Measurements from ENCODE around the gene LPO.
A peak's percentile ranks its signal among the peaks of the same experiment; 100 is the strongest.

The LPO gene

DNA sequence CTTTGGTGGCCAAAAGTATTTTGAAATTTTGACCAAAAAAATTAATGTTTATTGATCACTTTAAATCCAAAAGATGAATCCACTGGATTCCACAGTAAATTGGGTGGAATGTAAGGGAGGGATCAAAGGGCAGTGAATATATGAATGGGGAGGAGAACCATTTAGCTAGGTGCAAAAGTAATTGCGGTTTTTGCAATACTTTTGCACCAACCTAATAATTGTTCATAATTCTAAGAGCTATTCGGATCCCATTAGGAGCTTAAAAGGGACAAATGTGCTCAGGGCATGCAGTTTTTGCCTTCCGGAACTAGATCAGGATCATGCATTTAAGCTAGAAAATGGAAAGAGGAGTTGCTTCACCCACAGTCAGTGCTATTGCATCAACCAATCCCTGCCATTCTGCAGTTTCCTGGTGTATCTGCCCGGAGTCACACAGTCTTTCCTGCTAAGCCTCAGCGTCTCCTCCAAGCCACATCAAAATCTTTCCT is at the start of gene LPO:
Gene LPO, plus strand, starts transcription at position 438 of the 488 bp plus-strand sequence. CDS start 4,396 bp downstream, outside the sequence.
- DNase-seq (ENCODE audit: low read depth in 4 of 4, low spot score in 1 of 4): no peak

DNA sequence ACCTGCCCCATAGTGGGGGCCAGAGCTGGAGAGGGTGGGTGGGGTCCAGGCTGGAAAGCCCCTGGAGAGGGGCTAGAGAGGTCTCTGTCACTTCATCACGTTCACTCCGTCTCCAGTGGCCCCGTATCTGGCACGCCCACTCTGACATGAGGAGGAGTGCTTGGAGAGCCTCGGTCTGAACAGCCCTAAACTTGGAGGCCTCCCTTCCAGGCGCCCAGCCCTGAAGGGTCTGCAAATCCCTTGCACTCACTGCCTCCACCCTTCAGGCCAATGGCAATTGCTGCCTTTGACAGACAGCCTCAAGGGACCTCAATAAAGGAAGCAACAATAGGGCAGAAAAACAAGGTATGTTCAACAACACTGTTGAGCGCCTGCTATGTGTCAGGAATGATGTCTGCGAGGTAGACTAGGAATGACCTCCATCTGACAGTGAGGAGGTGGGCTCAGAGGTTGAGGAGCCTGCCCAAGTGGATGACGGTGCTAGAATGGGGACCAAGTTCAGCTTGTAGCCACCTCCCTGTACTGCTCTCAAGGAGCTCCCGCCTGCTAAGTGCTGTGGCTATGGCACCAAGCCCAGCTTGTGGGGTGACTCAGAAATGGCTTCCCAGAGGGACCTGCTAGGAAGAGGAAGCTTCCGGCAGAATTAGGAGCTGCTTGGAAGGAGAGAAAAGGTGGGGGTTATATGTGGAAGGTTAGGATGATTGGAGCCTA is 48.8 kb upstream of the LPO start:
- DNase-seq (ENCODE audit: low read depth in 4 of 4, low spot score in 1 of 4): no peak

DNA sequence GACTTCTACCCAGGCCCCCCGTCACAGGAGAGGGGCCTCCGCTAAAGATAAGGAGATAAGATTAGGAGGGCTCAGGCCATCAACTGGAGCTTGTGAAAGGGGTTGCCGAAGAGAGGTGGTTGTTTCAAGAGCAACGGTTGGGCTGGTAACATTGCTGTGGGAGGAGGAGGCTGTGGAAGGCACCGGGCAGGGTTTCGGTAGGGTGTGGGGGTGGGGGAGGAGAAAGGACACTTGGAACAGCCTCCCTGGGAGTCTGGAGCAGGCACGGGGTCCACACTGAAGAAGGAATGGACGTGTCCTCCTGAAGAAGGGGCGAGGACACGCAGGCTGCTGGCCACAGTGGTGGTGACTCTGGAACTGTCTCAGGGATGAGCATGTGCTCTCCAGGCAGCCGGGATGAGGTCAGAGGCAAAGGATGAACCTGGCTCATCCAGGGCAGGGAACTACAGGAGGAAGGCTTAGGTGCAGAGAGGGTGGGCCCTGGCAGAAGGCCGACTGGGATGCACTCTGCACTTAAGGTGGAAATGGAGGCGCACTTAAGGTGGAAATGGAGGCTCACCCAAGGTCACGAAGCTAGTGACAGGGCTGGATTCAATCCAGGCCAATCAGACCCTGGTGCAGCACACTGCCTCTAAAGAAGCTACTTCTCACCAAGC is 47.0 kb upstream of the LPO start:
- no peak for DNase-seq (ENCODE audit: low read depth in 4 of 4, low spot score in 1 of 4)

- DNase-seq (ENCODE audit: low read depth in 4 of 4, low spot score in 1 of 4): no peak
These were observed 45.8 kb upstream of the LPO start, which contains the start of gene EPX for GRCh38 chr17:58192612-58193011. Gene EPX, plus strand, starts transcription at chr17:58192726. Its CDS starts 121 bp downstream, at chr17:58192847.

- DNase-seq (ENCODE audit: low read depth in 4 of 4, low spot score in 1 of 4): no peak
These were observed 44.6 kb upstream of the LPO start for GRCh38 chr17:58193641-58194255.

GRCh38 chr17:58195518-58196123 is 42.8 kb upstream of the LPO start:
- DNase-seq (ENCODE audit: low read depth in 4 of 4, low spot score in 1 of 4): no peak

DNA sequence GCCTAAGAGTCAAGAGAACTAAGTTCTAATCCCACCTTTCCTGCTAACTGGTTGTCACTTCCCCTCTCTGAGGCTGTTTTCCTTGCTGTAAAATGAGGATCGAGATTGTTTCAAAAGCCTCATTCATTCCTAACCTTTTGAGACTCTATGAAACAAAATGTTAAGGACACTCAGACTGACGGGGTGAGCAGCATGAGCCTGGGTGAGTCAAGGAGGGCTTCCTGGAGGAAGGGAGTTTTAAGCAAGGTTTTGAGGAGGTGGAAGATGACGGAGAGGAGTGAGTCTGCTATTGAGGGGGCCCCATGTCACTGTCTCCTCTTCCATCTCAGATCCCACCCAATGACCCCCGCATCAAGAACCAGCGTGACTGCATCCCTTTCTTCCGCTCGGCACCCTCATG is 41.8 kb upstream of the LPO start:
- no peak for DNase-seq (ENCODE audit: low read depth in 4 of 4, low spot score in 1 of 4)

DNA sequence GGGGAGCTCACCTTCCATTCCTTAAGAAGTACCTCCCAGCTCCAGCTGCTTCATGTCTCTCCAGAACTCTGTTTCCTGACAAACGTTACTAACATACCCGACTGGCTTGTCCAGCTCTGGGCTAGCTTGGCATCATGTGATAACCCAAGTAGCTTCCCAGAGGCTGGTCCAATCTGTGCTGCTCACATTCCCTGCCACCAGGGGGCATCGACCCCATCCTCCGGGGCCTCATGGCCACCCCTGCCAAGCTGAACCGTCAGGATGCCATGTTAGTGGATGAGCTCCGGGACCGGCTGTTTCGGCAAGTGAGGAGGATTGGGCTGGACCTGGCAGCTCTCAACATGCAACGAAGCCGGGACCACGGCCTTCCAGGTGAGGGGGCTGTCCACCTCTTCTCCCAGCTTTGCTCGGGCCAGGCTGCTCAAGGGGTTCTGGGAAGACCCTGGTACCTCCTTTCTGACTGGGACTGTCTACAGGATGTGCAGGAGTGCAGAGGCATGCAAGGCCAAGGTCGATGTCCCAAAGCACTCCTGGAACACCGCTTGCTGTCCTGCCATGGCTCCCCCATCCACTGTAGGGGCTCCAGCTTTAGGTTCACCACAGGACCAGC is 38.3 kb upstream of the LPO start:
- DNase-seq (ENCODE audit: low read depth in 4 of 4, low spot score in 1 of 4): peak in 3 of 4 experiments; percentile 34 to 61 (median 46)

DNA sequence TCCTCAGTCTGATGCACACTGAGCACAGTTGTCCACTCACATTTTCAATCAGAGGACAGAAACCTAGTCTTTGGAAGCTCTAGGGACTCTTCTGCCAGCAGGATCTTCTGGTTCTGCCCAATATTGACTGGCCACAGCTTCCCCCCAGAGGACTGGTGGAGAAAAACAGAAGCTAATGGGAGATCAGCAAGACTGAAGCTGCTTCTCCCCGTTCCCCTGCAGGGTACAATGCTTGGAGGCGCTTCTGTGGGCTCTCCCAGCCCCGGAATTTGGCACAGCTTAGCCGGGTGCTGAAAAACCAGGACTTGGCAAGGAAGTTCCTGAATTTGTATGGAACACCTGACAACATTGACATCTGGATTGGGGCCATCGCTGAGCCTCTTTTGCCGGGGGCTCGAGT is 35.5 kb upstream of the LPO start:
- DNase-seq (ENCODE audit: low read depth in 4 of 4, low spot score in 1 of 4): no peak

DNA sequence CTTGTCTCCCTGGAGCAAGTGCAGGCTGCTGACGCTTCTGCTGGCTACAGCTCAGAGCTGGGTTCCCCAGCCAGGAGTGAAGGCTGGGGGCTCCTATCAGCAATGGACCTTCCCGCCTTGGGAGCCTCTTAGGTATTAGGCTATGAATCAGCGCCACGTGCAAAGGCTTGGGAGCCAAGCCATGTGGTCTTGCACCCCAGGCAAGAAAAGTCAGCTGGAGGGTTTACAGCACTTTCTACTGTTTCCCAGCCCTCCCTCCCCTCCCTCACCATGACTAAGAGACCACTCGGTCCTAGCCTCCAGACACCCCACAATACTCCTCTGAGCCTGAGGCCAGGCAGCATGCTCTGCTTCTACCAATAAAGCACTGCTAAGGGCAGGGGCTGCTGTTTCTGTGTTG is 33.6 kb upstream of the LPO start:
- DNase-seq (ENCODE audit: low read depth in 4 of 4, low spot score in 1 of 4): no peak

GRCh38 chr17:58205936-58206335 is 32.4 kb upstream of the LPO start:
- no peak for DNase-seq (ENCODE audit: low read depth in 4 of 4, low spot score in 1 of 4)

DNA sequence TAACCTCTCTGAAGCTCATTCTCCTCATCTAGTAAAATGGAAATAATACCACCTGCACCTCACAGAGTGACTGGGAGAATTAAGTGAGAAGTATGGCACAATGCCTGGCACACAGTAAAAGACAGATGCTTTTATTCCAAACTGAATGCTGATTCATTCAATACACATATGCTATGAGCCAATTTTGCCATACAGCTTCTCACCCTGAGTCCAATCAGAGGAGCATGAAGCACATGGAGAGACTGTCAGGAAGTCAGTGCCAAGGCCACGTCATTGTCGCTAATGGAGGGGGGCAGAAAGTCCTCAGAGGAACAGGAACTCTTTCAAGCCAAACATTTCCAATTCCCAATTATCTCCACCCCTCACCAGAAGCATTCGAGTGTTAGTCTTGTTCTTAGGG is 30.9 kb upstream of the LPO start:
- DNase-seq (ENCODE audit: low read depth in 4 of 4, low spot score in 1 of 4): no peak

GRCh38 chr17:58208344-58208743 is 30.0 kb upstream of the LPO start:
- DNase-seq (ENCODE audit: low read depth in 4 of 4, low spot score in 1 of 4): no peak

GRCh38 chr17:58210922-58211321 is 27.5 kb upstream of the LPO start:
- no peak for DNase-seq (ENCODE audit: low read depth in 4 of 4, low spot score in 1 of 4)

DNA sequence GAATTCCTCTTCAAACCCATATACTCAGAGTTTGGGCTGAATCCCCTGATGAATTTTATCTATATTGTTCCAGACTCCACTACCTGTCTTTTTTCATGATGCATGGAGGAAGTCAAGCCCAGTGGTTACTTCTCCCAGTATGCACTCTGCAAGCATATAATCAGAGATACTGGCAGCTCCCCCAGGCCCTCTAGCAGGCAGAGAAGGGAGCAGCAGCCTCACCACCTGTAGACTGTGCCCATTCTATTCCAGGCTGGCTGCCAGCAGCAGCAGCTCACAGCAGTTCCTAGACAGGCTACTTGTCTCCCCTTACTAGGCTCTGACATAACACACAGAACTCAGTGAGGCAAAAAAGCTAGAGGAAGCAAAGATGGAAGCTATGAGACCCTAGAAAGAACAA is 22.7 kb upstream of the LPO start:
- no peak for DNase-seq (ENCODE audit: low read depth in 4 of 4, low spot score in 1 of 4)

DNA sequence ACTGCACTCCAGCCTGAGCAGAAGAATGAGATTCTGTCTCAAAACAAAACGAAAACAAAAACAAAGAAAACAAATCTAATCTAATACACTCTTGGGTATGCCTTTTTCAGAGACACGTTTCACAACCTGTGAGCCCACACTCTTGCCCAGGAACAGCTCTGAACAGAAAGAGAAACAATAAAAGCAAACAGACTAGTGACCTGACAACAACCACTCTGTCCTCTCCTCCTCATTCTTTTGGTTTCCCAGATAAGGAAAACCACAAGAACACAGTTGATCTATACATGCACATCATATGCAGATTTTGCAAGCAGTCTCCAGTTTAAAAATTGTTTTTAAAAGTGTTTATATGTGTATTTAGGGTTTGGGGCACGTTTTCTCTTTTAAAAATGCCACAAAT is 20.6 kb upstream of the LPO start:
- DNase-seq (ENCODE audit: low read depth in 4 of 4, low spot score in 1 of 4): no peak

DNA sequence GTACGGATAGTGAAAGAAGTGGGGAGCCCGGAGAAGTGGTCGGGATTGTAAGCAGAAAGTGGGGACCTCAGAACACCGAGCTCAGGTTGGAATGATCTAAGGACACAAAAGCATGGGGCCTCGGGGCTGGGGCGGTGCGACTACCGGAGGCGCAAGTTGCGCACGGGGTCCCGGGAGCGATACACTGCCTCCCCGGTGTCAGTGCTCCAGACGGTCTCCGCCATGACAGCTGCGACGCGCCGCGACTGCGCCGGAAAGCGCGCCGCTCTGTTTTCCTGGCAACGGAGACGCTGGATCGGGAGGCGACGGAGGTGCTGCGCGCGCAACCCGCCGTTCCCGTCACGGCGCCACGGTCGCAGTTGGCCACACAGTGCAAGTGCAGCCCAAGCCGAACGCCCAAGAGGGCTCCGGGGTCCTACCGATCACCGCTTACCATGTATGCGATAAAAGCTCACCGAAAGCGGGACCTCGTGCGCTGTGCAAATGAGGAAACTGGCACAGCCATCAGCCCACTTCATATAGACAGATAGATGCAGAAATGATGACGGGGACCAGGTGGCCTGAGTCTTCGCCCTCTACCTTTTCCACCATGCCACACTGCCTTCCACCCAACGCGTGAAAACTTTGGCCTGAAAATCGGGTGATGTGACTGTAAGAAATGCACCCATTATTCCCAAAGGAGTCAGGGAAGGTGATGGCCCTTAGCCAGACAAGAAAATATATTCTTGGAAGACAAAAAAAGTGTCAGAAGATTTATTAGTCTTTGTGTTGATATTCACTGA is 19.2 kb upstream of the LPO start, which contains the start of gene MKS1:
Gene MKS1, minus strand, starts transcription at position 249 of the 782 bp plus-strand sequence. Its CDS starts 25 bp downstream, at position 224.
- DNase-seq (ENCODE audit: low read depth in 4 of 4, low spot score in 1 of 4): peak; percentile 87 to 94 (median 92)

GRCh38 chr17:58219789-58220183 is 18.6 kb upstream of the LPO start:
- no peak for DNase-seq (ENCODE audit: low read depth in 4 of 4, low spot score in 1 of 4)

DNA sequence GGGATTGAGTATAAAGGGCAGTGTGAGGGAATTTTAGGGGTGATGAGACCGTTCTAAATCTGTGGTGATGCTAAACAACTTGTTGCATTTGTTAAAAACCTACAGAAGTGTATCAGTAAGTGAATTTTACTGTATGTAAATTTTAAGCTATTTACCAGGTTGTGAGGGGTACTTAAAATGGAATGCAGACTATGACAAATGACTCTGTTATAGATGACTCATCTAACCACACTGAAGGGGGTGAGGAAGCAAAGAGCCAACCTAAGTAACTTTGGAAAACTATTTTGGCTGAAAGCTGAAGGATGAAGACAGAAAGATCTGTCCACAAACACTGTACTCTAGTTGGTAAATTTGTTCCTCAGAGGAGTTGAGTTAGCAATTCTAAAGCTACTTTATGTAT is 14.1 kb upstream of the LPO start:
- no peak for DNase-seq (ENCODE audit: low read depth in 4 of 4, low spot score in 1 of 4)

DNA sequence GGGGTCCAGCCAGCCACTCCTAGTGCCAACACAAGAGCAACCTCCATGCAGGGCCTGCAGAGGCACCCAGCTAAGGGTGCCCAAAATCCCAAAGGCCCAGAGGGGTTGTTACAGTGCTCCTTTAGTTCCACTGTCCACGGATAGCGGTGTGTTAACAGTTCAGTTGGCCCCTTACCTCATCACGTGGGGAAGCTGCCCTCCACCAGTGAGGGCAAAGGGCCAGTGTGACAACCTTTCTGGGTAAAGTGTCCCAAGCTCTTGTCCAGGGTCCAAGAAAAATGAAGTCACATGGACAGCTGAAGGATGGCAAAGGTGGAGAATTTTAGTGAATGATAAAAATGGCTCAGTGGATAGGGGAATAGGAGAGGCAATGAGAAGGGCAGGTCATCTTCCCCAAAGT is 10.7 kb upstream of the LPO start:
- no peak for DNase-seq (ENCODE audit: low read depth in 4 of 4, low spot score in 1 of 4)

Measured in stimulated activated CD4-positive, alpha-beta T cell treated with anti-CD3 and anti-CD28 coated beads, Interleukin-1b, Interleukin-23, amount 100 ng/mL, for 24 hours (primary cell).